DMS79 treated with DMSO at 0.1 percent for 48 hours (cell line): ENCODE data around the gene UBQLN1.
"Not testable (repeated sequence)": the region's sequence is repeated elsewhere in the genome, so short reads cannot be mapped to it uniquely, and the experiment has no call there.

Experiments used
- DNase-seq: peaks from one replicate; lab custom pipeline; 2025; lab: John Stamatoyannopoulos, UW

Gene UBQLN1

GRCh38 chr9:83630938-83631457, 76.8 kb downstream of the UBQLN1 start:
- peak; percentile 10 for DNase-seq

GRCh38 chr9:83629433-83630104, 78.2 kb downstream of the UBQLN1 start:
- DNase-seq = no peak

GRCh38 chr9:83628540-83628939, 79.2 kb downstream of the UBQLN1 start:
- no peak for DNase-seq

GRCh38 chr9:83625178-83625577, 82.6 kb downstream of the UBQLN1 start:
- DNase-seq = no peak

- DNase-seq = peak; percentile 4
Observed at GRCh38 chr9:83623679-83624076, 84.1 kb downstream of the UBQLN1 start.

GRCh38 chr9:83622939-83623678, 84.6 kb downstream of the UBQLN1 start, which contains the start of gene IDNK:
Gene IDNK (plus strand): TSS chr9:83623143. CDS start chr9:83623172, 29 bp downstream.
- DNase-seq = peak; percentile 43

GRCh38 chr9:83622433-83622938, 85.3 kb downstream of the UBQLN1 start:
- no peak for DNase-seq

- DNase-seq = no peak
Observed at GRCh38 chr9:83620841-83621636, 86.7 kb downstream of the UBQLN1 start.

- DNase-seq = no peak
Observed at GRCh38 chr9:83617299-83617698, 90.5 kb downstream of the UBQLN1 start.

- DNase-seq = not testable (repeated sequence)
Observed at GRCh38 chr9:83613298-83613697, 94.5 kb downstream of the UBQLN1 start.
